M059J (cell line): ENCODE measurements around the gene NFIL3. TPM values are rescaled to one million over a fixed set of nuclear protein-coding genes. Genes with fewer than 3 reads are reported as not detected.

Source experiments
- DNase-seq: peaks from one replicate; pipeline ENCODE4 v3.0.0-alpha.2; 2012; ENCODE audit warnings: low read depth
- total RNA-seq: library from RNA; depleted of rRNA; stranded (reverse); fragments of >200 nt; shearing (Covaris generic); gene quantifications from 2 replicates; pipeline ENCODE4 v1.2.3, GENCODE V29; 2014; rRNA removed

The NFIL3 gene
- total RNA-seq, 1 experiment from 2014 or later = 20.6 TPM

DNA sequence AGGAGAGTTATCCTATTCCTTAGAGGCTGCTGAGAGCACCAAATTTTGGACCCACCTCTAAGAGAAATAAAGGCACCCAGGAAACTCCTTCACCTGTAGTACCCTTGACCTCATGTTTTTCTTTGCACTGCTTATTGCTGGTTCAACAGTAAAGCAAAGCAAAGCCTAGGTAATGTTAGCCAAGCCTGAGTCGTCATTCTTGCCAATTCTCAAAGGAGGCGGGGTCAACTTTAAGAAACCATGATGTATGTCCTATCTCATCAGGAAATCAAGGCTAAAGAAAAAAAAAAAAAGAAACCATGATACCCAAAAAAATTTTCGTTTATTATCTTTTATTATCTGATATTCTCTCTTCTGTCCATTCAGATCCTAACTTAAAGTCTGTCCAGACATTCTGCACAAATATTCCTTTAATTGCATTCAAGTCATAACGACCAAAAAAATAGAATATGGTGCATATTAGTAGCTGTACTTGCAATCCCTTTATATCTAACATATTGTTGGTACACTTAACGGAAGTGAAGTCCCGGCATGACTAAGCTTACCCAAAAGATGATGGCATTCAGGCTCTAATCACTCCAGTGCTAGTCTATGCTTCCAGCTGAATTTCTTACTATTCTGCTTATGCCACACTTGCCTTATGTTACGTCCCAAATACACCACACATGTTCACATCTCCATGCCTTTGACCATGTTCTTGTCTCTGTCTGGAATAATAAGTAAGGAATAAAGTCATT lies 63.7 kb downstream of the NFIL3 start:
- no peak for DNase-seq

DNA sequence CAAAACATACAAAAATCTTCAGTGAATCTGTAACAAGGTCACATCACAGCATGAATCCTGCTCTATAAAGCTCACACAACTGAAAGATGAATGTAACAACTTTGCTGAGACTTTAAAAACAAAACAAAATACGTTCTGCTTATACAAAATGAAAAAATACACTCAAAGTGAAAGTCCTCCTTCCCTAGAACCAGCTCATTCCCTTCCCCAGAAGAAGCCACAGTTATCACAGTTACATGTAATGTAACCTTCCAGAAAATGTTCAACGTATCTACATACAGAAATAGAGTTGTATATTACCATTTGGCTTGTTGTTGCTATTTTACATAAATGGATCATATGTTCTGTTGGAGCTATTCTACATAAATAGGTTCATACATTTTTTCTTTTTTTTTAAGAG lies 64.5 kb downstream of the NFIL3 start:
- DNase-seq = no peak

Other genes with a start within 250 kb of the NFIL3 start
- 9.7 and 16.6 TPM in 2 replicates for gene AUH, start 61.9 kb downstream of the NFIL3 start, total RNA-seq